RWPE1 (cell line): Measurements from ENCODE around the gene PML.

Experiments
- CTCF ChIA-PET: fragments of 350-600 bp; sonication (Branson Sonifier 250); formaldehyde crosslinking; extraction: SDS; loops from one replicate; lab custom pipeline; 2021; lab: Yijun Ruan, JAX
- POLR2A ChIA-PET: fragments of 400-600 bp; formaldehyde crosslinking; extraction: SDS; loops from one replicate; lab custom pipeline; 2020; ENCODE audit warnings: antibody characterized with exemption; ENCODE audit not compliant: low non-redundant PET; lab: Yijun Ruan, JAX
- DNase-seq: peaks from one replicate; pipeline ENCODE4 v3.0.0; 2012; ENCODE audit warnings: low spot score
- H3K27ac ChIP-seq: fragments of 450-650 bp; 2 replicates; pipeline ENCODE4 v1.5.1; 2017
- CTCF ChIP-seq: fragments of 450-650 bp; conservative IDR thresholded peaks from 2 replicates; pipeline ENCODE4 v1.5.1; 2017; ENCODE audit warnings: low read depth, mild to moderate bottlenecking

PML gene

GRCh38 chr15:74035121-74036017 lies 40.9 kb downstream of the PML start:
- no peak for DNase-seq
- H3K27ac ChIP-seq: 0 out of 2 replicates have a peak overlapping the region, but pooled peaks have one; percentile 4
- no peak for TF ChIP-seq CTCF
- POLR2A ChIA-PET: interaction anchor here (1.0 kb wide), 1 partner anchor 63 kb away, joined by 3 read pairs; no protein-coding TSS in a partner anchor
- CTCF ChIA-PET: interaction anchor here (0.6 to 3.1 kb wide), 6 partner anchors 9 to 1694 kb away, joined by 3 to 26 read pairs (median 4); no protein-coding TSS in a partner anchor

DNA sequence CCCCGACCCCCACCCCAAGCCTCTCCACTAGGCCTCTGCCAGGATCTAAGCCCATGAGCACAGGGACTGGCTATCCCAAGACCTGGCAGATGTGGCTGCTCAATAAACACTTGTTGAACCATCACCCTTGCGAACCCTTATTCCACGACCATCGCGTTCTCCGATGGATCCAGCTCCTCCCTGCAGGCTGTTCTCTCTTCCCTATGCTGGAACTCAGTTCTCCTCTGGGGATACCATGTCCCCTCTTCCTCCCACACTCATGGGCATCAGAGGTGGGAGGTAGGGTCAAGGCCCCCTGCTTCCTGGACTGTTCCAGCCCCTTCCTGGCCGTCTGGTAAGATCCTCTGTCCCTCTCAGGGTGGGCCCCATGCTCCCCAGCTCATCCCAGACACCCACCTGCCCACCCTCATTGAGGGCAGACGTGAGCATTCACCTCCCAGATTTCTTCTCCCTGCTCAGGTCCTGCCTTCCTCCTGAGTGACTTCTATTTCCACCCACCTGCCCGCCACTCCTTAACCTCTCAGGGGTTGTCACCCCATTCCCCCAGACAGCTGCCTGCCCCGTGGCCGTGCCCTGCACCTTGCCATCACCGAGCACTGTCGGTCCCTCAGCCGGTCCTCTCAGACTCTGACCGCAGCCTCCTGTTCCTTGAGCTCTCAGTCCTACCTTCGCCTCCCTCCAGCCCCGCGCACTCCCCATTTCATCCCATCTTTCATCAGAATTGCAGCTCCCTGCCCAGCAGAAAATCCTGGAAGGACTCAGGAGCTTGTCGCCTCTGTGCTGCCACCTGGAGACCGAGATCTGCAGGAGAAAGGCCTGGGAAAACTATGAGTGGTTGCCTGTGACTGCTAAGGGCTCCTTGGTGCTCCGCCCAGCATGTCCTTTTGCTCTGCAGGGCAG lies 42.0 kb downstream of the PML start:
- CTCF ChIA-PET: interaction anchor here (0.6 to 3.1 kb wide), 6 partner anchors 12 to 185 kb away, joined by 3 to 26 read pairs (median 4); partner anchors contain the start of gene STOML1
- H3K27ac ChIP-seq: peak overlapping the region; percentile 4; the same call in 1 of the 2 replicates
- POLR2A ChIA-PET: no interaction called here
- peak; percentile 50 for TF ChIP-seq CTCF
- peak; percentile 55 for DNase-seq

DNA sequence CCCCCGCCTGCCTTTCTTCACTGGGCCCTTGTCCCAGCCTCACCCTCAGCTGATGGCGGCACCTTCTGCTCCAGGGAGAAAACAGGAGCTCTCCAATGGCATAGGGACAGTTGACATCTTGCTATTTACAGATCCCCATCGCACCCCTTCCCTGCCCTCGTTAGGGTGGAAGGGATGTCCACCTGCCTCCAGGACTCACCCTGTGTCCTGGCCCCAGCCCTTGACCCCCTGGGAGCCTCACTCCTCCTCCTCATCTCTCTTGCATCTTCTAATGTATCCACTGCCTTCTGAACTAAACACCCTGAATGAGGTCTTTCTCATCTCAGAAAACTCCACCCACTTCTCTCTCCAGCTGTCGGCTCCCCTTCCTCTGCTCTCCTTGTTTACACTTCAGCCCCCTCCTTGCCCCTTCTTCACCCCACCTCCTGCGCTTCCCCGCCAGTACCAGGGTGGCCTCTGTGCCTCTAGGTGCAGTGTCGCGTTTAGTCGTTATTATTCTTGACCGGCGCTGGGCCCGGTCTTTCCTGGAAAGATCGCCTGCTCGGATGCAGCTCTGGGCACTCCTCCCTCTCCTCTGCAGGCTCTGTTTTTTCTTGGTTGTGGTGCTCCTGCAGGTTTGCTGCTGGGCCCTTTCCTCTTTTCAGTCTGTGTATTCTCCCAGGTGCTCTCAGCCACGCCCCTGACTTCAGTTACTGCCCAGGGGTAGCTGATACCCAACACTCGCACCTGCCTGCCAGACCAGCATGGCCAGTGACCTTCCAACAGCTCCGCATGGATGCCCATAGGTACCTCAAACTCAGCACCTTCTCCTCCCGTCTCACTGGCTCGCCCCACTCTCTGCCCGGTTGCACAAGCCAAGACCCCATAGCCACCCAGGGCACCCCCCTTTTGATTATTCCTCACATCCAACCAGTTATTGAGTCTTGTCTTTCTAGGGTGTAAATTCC lies 42.9 kb downstream of the PML start:
- H3K27ac ChIP-seq: peak overlapping the region; percentile 4; the same call in 1 of the 2 replicates
- CTCF ChIA-PET: interaction anchor here (0.6 to 3.1 kb wide), 7 partner anchors 11 to 65 kb away, joined by 3 to 26 read pairs (median 4); partner anchors contain the start of gene STOML1
- DNase-seq: no peak
- POLR2A ChIA-PET: interaction anchor here (1.5 kb wide), 1 partner anchor 64 kb away, joined by 3 read pairs; no protein-coding TSS in a partner anchor
- no peak for TF ChIP-seq CTCF

GRCh38 chr15:74038707-74039655 lies 44.5 kb downstream of the PML start:
- H3K27ac ChIP-seq: no peak overlapping the region
- CTCF ChIA-PET: interaction anchor here (0.7 to 3.1 kb wide), 3 partner anchors 10 to 192 kb away, joined by 3 to 26 read pairs (median 7); no protein-coding TSS in a partner anchor
- POLR2A ChIA-PET: interaction anchor here (0.5 to 1.5 kb wide), 2 partner anchors 66 to 222 kb away, joined by 3 read pairs; no protein-coding TSS in a partner anchor
- no peak for TF ChIP-seq CTCF
- DNase-seq: no peak

DNA sequence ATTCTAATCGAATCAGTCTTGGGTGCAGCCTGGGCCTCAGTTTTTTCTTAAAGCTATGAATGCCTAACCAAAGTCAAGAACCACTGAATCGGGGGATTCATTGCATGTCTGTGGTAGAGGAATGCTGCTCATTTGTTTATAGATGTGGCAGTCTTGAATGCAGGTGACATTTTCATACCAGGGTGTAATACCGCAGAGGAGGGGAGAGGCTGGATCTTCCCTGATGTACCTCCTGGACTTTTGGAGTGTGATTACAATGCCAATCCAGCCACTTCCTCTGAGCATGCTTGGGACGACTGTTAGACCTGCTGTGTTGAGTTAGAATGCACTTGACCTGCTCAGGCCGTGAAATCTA lies 45.1 kb downstream of the PML start:
- CTCF ChIA-PET: interaction anchor here (1.1 to 1.6 kb wide), 2 partner anchors 10 to 283 kb away, joined by 3 to 4 read pairs; no protein-coding TSS in a partner anchor
- TF ChIP-seq CTCF: no peak
- no peak overlapping the region for H3K27ac ChIP-seq
- no peak for DNase-seq
- POLR2A ChIA-PET: interaction anchor here (0.5 kb wide), 1 partner anchor 221 kb away, joined by 3 read pairs; no protein-coding TSS in a partner anchor
